Renal cortical epithelial cell (primary cell): ENCODE data around the gene CCS. TPM values are rescaled to one million over a fixed set of nuclear protein-coding genes. Genes with fewer than 3 reads are reported as not detected.
"Not testable (repeated sequence)": the region's sequence is repeated elsewhere in the genome, so short reads cannot be mapped to it uniquely, and the experiment has no call there.

Experiments used
- DNase-seq: peaks from one replicate; pipeline ENCODE4 v3.0.0-alpha.2; 2011; ENCODE audit warnings: low read depth
- total RNA-seq: library from RNA; depleted of rRNA; stranded (reverse); fragments of >200 nt; gene quantifications from 2 replicates; pipeline ENCODE4 v1.2.3, GENCODE V29; 2014

Gene CCS
- total RNA-seq = 21.0 and 23.8 TPM in 2 replicates

GRCh38 chr11:66592457-66593302 is at the start of gene CCS, which contains the start of gene CCDC87:
TSS of gene CCS (plus strand) at chr11:66593185. CDS start at chr11:66593262, 77 bp downstream.
TSS of gene CCDC87 (minus strand) at chr11:66593063. CDS start at chr11:66593015, 48 bp downstream.
- DNase-seq = peak; percentile 85

GRCh38 chr11:66543263-66544107 is 49.5 kb upstream of the CCS start:
- no peak for DNase-seq

GRCh38 chr11:66544952-66545351 is 48.0 kb upstream of the CCS start:
- not testable (repeated sequence) for DNase-seq

- DNase-seq = peak; percentile 88
Measured at GRCh38 chr11:66545701-66546367, 47.2 kb upstream of the CCS start, which contains the start of gene ZDHHC24. TSS of gene ZDHHC24 (minus strand) at chr11:66546048. CDS start at chr11:66546003, 45 bp downstream.

GRCh38 chr11:66546368-66546965 is 46.5 kb upstream of the CCS start, which contains the start of gene ACTN3:
TSS of gene ACTN3 (plus strand) at chr11:66546903. CDS start at chr11:66546938, 35 bp downstream.
- DNase-seq = no peak

- DNase-seq = no peak
Measured at GRCh38 chr11:66546966-66547661, 45.9 kb upstream of the CCS start.

- DNase-seq = no peak
Measured at GRCh38 chr11:66547662-66548009, 45.3 kb upstream of the CCS start.

GRCh38 chr11:66548041-66548440 is 44.9 kb upstream of the CCS start:
- no peak for DNase-seq

- DNase-seq = no peak
Measured at GRCh38 chr11:66548774-66549630, 44.0 kb upstream of the CCS start.

- no peak for DNase-seq
Measured at GRCh38 chr11:66549696-66550095, 43.3 kb upstream of the CCS start.

GRCh38 chr11:66550887-66551286 is 42.1 kb upstream of the CCS start:
- DNase-seq = no peak

- DNase-seq = no peak
Measured at GRCh38 chr11:66554602-66555001, 38.4 kb upstream of the CCS start.

- DNase-seq = no peak
Measured at GRCh38 chr11:66555416-66555815, 37.6 kb upstream of the CCS start.

- no peak for DNase-seq
Measured at GRCh38 chr11:66556086-66556485, 36.9 kb upstream of the CCS start.

GRCh38 chr11:66557733-66558326 is 35.2 kb upstream of the CCS start:
- DNase-seq = no peak

- DNase-seq = no peak
Measured at GRCh38 chr11:66559142-66559865, 33.7 kb upstream of the CCS start.

- no peak for DNase-seq
Measured at GRCh38 chr11:66559866-66560676, 32.9 kb upstream of the CCS start.
